NCI-H526 (cell line): ENCODE measurements around the gene SDHAF1.
A peak's percentile ranks its signal among the peaks of the same experiment; 100 is the strongest.

Experiments
- DNase-seq, 2 experiments: peaks; one replicate each; lab custom pipeline; 2025; lab: John Stamatoyannopoulos, UW

SDHAF1 gene

DNA sequence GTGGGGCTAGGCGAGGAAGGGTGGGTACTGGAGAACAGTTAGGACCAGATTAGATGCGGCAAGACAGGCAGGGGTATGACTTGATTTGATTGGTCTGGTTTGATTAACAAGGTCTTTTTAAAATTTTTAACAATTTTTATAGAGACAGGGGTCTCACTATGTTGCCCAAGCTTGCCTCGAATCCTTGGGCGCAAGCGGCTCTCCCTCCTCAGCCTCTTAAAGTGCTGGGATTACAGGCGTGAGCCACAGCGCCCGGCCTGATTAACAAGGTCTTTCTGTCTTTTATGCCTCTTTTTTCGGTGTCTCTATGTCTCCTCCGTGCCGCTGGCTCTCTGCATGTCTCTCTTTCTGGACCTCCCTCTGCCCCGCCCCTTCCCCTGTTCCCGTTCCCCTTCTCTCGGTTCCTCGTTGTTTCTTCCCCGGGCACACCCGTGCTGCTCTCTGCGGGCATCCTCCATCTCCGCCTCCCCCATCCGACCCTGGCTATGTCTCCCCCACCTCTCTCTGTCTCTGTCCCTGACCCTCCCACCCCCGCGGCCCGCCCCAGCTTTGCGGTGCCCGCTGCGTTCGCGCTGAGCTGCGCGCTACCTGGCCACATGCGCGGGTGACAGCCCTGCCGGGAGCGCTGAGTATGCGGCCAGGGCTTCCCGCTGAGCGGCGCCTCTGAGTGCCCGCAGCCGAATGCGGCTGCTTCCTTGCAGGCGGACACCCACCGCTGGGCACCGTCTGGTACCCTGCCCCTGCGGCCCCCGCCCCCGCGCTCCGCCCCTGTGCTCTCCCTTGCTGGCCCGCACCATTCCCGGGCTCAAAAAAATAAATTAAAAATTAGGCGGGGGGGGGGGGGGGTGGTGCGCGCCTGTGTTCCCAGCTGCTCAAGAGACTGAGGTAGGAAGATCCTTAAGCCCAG lies 8.1 kb upstream of the SDHAF1 start:
- peak; percentile 61 to 90 for DNase-seq

DNA sequence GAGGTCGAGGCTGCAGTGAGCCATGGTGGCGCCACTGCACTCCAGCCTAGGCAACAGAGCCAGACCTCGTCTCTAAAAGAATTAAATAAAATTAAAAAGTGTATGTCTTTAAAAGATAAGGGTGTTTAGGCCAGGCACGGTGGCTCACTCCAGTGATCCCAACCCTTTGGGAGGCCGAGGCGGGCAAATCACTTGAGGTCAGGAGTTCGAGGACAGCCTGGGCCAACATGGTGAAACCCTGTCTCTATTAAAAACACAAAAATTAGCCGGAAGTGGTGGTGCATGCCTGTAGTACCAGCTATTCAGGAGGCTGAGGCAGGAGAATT lies 7.5 kb upstream of the SDHAF1 start:
- no peak for DNase-seq

DNA sequence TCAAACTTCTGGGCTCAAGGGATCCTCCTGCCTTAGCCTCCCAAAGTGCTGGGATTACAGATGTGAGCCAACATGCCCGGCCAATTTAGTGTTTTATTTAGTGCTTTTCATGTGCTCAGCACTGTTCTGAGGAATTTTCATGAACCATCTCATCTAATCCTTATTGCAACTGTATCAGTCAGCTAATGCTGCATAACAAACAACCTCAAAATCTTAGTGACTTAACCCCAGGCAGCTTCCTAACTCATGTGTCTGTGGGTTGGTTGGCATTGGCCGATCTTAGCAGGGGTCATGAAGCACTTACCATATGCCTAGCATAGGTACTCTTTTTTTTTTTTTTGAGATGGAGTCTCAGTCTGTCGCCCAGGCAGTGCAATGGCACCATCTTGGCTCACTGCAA lies 6.2 kb upstream of the SDHAF1 start:
- DNase-seq: no peak

DNA sequence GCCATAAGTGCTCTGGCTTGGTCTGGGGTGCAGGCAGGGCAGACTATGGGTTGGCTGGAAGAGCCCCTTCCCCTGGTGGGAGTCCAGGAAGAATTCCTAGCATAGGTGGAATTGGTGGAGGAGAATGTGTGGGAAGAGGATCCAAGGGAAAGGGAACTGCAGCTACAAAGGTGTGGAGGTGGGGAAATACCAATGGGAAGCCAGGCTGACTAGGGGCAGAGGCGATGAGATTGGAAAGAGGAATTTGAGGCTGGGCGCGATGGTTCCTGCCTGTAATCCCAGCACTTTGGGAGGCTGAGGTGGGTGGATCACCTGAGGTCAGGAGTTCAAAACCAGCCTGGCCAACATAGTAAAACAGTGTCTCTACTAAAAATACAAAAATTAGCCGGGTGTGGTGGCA lies 4.8 kb upstream of the SDHAF1 start:
- DNase-seq: no peak

DNA sequence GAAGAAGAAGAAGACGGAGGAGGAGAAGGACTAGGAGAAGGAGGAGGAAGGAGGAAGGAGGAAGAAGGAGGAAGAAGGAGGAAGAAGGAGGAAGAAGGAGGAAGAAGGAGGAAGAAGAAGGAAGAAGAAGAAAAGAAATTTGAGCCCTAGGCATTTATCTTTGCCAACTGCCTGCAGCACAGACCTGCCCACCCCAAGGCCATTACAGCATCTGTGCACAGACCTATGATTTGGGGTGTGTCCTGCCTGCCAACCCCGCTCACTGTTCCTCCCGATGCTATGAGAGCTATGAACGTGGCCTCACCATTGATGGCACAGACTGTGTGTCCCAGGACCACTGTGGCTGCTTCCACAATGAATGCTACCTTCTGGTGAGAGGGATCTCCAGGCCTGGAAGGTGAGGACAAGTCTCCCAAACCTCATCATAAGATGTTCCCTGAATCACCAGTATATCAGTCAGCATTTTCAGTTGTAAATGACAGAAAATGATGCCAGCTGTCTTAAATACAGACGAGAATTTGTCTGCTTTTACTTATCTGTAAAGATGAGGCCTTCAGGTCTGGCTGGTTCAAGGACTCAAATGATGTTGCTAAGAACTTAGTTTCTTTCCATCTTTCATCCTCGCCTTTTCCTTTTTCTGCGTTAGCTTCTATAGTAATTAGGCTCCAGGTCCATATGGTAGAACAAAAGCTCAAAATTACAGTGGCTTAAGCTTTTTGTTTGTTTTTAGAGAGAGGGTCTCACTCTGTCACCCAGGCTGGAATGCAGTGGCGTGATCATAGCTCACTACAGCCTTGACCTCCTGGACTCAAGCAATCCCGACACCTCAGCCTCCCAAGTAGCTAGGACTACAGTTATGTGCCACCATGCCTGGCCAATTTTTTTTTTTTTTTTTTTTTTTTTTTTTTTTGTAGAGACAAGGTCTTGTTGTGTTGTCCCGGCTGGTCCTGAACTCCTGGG lies 3.9 kb upstream of the SDHAF1 start:
- no peak for DNase-seq

DNA sequence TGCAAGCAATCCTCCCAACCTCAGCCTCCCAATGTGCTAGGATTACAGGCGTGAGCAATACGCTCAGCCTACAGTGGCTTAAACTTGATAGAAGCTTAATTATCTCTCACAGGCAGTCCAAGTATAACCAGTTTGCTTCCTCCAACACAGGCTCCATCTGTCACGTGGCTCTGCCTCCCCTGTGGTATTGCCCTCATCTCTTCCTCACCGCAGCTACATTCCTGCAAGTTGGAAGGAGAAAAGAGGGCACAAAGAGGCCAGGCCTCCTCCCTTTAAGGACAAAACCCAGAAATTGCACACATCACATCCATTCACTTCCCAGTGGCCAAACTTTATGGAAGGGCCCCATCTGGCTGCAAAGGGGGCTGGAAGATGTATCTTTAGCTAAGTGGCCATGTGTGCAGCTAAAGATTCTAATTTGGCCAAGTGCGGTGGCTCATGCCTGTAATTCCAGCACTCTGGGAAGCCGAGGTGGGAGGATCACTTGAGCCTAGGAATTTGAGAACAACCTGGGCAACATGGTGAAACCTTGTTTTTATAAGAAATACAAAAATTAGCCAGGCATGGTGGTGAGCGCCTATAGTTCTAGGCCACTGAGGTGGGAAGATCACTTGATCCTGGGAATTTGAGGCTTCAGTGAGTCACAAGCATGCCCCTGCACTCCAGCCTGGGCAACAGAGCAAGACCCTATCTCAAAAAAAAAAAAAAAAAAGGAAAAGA lies 3.1 kb upstream of the SDHAF1 start:
- DNase-seq: no peak

DNA sequence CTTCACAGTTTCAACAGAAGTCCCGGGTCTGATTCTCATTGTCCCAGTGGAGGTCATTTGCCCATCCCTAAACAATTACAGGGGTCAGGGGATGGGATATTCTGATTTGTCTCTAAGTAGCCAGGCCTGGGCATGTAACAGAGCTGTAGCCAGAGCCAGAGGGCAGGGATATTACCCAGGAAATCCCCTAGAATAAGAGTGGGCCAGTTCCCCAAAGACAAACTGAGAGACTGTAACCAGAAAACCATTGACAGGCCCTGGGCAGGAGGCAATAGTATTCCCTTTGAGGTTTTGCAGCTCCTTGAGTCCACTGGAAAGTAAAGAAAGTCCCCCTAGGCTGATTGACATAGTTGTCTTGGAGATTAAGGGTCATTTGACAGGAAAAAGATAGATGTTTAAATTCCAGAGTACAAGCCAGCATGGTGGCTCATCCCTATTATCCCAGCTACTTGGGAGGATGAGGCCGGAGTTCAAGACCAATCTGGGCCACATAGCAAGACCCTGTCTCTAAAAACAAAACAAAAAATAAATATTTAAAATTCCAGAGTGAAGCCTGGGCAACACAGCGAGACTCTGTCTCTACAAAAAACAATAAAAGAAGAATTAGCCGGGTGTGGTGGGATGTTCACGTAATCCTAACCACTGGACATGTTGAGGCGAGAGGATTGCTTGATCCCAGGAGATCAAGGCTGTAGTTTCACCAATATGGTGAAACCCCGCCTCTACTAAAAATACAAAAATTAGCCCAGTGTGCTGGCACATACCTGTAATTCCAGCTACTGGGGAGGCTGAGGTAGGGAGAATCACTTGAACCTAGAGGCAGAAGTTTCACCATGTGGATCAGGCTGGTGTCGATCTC lies 1.9 kb upstream of the SDHAF1 start:
- no peak for DNase-seq

DNA sequence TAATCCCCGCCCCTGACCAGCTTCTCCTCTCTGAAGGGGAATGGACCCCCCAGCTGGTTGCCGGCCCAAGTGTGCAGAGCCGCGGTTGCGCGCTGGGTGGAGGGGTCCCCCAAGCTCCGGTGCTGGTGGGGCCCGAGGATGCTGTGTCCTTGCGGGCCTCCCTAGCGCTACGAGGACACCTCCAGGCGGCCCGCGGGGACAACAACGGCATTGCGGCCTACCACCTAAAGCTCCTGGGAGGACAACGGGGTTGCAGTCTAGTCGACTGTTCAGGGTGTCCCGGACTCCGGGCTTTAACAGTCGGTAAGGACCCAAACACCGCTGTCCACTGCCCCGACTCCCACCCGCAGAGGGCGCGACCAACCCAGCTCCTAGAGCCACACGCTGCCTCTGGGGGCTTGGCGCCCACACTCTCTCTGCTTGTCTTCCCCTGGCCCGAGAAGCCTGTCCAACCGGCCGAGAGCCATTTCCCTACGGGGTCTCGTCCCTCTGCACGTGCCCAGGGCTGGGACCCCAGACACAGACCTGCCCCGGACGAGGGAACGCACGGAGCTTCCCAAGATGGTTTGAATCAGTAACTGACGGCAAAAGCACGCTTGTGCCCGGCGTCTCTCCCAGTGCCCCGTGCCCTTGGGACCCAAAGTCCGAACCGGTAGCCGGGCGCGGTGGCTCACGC lies 927 bp upstream of the SDHAF1 start:
- no peak for DNase-seq

DNA sequence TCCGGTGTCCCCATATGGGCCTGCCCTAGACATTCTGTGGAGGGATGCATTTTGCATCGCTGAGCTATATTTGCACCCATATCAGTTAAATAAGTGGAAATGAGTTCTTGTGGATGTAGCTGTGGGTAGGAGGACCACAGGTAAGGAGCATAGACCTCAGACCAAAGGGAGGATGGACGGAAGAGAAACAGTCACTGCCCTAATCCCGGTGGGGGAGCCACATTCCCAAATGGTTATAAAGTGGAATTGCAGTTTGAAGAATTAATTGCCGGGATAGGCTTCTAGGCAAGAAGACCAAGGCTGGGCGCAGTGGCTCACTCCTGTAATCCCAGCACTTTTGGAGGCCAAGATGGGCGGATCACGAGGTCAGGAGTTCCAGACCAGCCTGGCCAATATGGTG lies 1.8 kb downstream of the SDHAF1 start:
- DNase-seq: no peak

DNA sequence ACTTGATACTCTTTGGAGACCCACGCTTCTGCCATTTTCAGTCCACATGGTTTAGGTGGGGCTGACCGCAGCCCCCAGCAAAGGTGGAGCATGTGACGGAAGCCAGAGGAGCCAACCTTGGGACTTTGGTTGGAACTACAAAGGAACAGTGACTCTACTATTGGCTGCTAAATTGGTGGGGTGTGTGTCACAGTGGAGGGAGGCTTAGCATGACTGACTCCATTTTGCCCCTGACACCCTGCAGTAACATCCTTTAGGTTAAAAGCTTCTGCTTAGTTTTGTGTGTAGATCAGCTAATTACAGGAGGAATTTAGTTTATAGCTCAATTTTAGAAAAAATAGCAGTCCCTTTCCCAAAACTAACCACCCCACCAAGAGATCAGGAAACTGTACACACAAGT lies 6.6 kb downstream of the SDHAF1 start:
- no peak for DNase-seq

DNA sequence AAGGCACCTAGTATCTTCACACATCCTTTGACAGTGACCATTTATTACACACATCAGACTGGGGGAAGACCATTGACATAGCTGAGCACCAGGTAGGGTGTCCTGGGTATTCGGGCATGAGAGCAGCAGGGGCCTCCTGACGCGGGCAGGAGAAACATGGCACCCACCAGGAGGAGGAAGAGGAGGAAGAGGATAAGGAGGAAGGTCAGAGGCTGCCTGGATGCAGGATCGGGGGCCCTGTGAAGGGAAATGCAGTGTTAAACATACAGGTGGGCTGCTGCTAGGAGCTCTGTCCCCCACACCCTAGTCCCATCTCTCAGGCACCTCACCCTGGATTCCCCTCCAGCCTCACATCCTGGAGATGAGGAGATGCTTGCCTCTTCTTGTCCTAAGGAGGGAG lies 8.3 kb downstream of the SDHAF1 start:
- DNase-seq: no peak

DNA sequence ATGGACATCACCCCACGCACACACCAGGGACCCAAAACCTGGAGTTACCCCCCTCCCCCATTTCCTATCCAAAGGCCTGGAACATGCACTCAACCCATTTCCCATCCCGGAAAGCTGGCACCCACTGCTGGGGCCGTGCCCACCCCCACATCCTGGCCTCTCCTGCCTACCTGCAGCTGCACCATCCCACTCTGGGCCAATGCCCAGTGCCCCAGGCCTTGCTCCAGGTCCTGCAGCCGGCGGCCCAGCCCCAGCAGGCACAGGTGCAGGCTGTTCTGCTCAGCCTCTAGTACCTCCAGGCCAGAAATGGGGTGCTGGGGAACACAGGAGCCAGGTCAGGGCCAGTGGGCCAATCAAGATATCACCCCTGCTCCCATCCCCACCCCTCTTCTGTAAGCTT lies 12.0 kb downstream of the SDHAF1 start:
- no peak for DNase-seq

DNA sequence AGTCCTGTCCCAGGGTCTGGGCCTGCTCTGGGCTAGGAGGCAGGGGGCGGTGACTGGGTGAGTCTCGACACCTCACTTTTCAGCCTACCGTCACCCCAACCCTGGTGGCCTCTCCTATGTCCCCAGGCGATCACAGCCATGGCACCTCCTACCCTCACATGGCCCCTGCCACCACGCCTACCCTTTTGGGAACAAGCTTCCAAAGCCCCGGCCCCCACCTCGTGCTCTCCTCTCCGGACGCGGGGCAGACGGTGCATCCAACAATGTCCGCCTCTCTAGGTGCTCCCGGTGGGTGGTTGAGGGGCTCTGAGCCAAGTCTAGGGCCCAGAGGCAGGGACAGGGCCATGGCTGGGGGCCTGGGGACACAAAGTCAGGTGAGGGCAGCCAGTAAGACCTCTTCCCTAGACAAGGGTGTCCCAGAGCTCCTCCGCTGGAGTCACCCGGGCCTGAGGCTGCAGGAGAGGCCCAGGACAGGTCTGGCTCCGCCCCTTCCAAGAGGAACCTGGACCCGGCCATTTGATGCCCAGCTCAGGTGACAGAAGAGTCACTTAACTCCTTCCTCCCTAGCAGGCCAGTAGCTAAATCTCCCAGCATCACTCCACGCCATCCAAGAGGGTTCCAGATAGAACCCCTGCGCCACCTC lies 13.5 kb downstream of the SDHAF1 start, which contains the start of gene SYNE4:
TSS of gene SYNE4 (minus strand) at position 478 of the 643 bp plus-strand sequence. CDS start at position 346, 132 bp downstream.
- DNase-seq: peak; percentile 86 to 96

DNA sequence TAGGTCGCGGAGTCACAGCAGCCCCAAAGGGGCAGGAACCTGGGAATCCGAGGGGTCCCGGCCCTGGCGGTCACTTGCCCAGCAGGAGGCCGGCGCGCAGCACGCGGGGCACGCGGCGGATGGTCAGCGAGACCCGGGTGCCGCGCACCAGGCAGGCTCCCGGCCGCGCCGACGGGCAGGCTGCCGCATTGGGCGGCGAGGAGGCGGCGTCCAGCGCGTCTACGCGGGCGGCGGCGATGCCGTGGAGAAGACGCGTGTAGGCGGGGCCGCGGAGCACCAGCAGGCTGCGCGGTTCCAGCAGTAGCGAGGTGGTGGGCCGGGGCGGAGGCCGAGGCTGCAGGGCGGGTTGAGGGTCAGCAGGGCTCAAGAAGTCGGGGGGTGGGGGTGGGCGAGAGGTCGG lies 14.2 kb downstream of the SDHAF1 start:
- peak in 1 of 2 experiments; percentile 91 for DNase-seq

DNA sequence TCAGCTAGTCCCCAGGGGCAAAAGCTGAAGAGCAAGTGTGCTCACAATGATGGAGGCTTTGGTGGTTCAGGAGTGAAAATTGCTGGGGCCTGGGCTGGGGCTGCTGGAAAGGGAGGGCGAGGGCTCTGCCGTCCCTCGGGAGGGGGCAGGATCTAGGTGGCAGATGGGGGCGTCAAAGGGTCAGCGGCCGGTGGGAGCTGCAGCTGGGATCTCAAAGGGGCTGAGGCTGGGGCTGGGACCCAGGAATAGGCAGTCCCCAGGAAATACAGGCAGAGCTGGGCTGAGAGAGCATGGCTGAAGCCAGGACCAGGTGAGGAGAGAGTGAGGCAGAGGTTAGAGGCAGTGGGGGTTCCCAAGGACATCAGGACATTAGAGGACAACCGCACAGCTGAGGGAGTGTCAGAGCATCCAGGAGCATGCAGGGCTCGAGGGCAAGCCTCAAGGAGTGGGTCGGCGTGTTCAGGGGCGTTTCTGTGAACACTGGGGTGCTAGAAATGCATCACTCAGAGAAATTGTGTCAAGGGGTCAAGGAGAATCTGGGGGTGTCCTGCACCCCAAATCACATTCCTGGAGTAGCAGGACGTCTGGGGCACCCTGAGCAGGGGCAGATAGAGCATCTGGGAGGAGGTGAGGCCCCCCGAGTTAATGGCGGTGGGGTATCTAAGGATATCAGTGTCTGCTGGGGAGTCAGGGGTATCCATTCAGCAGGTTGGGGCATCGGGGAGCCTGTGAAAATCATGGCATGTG lies 14.8 kb downstream of the SDHAF1 start:
- DNase-seq: no peak

DNA sequence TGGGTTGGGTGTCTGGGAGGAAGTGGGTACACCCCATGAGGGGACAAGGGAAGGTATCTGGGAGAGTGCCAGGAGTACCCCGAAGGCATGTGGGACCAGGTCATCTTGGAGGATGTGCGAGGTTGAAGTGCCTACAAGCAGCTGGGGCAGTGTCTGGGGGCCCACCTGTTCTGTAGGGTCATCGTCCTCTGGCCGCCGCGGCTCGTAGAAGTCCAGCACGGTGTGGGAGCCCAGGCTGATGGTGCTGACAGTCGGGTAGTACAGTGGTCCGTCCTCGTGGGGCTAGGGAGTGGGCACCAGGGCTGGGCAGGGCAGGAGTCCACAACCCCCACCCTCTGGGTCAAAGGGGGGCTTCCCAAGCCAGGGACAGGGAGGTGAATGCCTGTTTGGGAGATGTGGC lies 15.4 kb downstream of the SDHAF1 start:
- no peak for DNase-seq

DNA sequence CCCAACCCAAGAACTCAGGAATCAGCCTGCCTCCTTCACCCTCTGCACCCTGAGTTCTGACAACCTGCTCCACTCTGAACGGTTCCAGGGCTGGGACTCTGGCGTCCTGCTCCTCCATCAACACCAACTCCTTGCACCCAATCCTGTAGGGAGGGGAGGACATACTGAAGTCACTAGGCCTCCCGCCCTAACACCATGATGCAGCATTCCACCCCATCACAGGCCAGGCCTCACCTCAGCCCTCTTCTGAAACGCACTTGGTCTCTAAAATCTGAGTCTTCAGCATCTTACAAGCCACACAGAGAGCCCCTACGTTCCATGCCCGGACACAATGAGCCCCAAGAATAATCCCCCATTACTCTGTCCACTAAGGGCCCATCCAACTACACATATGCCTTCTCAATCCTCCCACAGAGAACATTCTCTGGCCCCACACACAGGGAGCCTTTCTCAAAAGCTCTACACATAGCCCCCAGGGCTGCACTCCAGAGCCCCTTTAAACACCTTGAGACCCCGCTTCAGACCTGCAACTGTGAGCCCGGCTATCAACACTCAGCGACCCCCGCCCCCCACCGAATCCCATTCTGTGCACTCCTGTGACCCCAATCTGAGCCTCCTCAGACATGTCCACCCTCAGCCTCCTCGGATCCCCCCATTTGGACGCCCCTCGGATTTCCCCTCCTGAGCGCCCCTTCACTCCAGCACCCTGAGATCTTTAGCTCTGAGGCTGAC lies 18.5 kb downstream of the SDHAF1 start:
- DNase-seq: no peak

DNA sequence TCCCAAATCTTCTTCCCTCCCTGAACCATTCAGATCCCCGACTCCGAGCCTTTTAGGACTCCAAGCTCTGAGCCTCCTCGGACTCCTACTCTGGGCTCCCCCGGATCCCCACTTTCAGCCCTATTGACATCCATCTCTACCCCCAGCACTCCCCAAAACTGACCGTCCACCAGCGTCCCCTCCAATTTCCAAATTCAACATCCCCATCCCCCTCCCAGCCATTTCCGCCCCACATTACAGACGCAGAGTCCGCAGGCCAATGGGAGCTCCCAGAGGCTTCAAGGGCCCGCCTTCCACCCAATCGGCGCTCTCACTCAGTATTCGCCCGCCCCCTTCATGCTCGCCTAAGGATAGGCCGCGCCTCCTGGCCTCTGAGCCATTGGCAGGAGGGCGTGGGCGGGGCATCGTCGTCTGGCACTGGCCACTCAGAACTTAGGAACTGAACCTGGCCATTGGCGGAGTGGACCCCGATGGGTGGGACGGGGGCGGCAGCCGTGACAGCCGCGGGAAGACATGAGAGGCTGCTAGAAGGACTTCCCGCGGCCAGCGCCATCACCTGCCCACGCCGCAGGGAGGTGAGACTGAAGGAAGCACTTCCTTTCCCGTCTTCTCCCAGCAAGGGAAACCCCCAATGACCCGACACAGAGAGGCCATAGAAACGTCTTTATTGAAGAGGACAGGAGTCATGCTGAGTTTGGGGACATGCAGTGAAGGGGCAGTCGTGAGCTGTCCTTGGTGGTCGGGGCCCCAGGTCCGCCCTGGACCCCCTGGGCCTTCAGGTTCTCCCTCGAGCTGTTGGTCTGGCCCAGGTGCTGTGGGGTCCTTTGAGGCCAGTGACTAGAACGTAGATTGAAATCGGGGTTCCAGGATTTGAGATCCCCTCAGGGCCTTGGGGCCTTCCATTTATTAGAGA lies 19.3 kb downstream of the SDHAF1 start, which contains the start of gene ALKBH6:
TSS of gene ALKBH6 (minus strand) at position 202 of the 913 bp plus-strand sequence. CDS start 816 bp downstream, outside the sequence.
- DNase-seq: peak; percentile 100
